Skin epidermis (tissue), 12 donors: ENCODE results near the gene PHF19.
A peak's percentile ranks its signal among the peaks of the same experiment; 100 is the strongest.

Source experiments
- H3K27ac ChIP-seq, 21 experiments: fragments of 200-600 bp; sonication (generic) in 11 of 21; one replicate each; pipeline ENCODE4 v1.5.0; 2020; ENCODE audit warnings: mild to moderate bottlenecking in 3 of 21, inconsistent platforms in 2 of 21, moderate library complexity in 2 of 21
- H3K4me3 ChIP-seq, 7 experiments: fragments of 200-600 bp; sonication (generic) in 2 of 7; one replicate each; pipeline ENCODE4 v1.5.0; 2020; ENCODE audit warnings: inconsistent platforms in 2 of 7, mild to moderate bottlenecking in 2 of 7, moderate library complexity in 1 of 7

PHF19 gene

GRCh38 chr9:120865176-120865575, 11.8 kb downstream of the PHF19 start:
- Histone ChIP-seq H3K27ac (peak overlapping the region in 3 of 21 experiments; percentile 14 to 52 (median 14)), H3K4me3 (no peak overlapping the region)

- no peak overlapping the region for H3K4me3 ChIP-seq
- no peak overlapping the region for H3K27ac ChIP-seq
Observed at GRCh38 chr9:120864719-120865118, 12.3 kb downstream of the PHF19 start.

GRCh38 chr9:120863833-120864232, 13.2 kb downstream of the PHF19 start:
- no peak overlapping the region for H3K27ac ChIP-seq
- H3K4me3 ChIP-seq = no peak overlapping the region

GRCh38 chr9:120862452-120862851, 14.5 kb downstream of the PHF19 start:
- H3K4me3 ChIP-seq = no peak overlapping the region

GRCh38 chr9:120861935-120862334, 15.1 kb downstream of the PHF19 start:
- Histone ChIP-seq H3K27ac (peak overlapping the region in 1 of 21 experiments; percentile 5), H3K4me3 (no peak overlapping the region)

More at GRCh38 chr9:120862452-120862851, 14.5 kb downstream of the PHF19 start:
- no peak overlapping the region for H3K27ac ChIP-seq

GRCh38 chr9:120860083-120860482, 16.9 kb downstream of the PHF19 start:
- H3K4me3 ChIP-seq = no peak overlapping the region
- H3K27ac ChIP-seq = no peak overlapping the region

GRCh38 chr9:120859361-120859760, 17.6 kb downstream of the PHF19 start:
- H3K4me3 ChIP-seq = no peak overlapping the region
- H3K27ac ChIP-seq = no peak overlapping the region

- no peak overlapping the region for H3K27ac ChIP-seq
- H3K4me3 ChIP-seq = no peak overlapping the region
Observed at GRCh38 chr9:120857902-120858301, 19.1 kb downstream of the PHF19 start.

- H3K27ac ChIP-seq = peak overlapping the region in 3 of 21 experiments; percentile 1 to 8 (median 6)
Observed at GRCh38 chr9:120857481-120857880, 19.5 kb downstream of the PHF19 start.

GRCh38 chr9:120856700-120857099, 20.3 kb downstream of the PHF19 start:
- peak overlapping the region in 2 of 21 experiments; percentile 1 to 14 for H3K27ac ChIP-seq
- H3K4me3 ChIP-seq = no peak overlapping the region

More at GRCh38 chr9:120857481-120857880, 19.5 kb downstream of the PHF19 start:
- no peak overlapping the region for H3K4me3 ChIP-seq

GRCh38 chr9:120855827-120856670, 20.9 kb downstream of the PHF19 start:
- Histone ChIP-seq H3K27ac (peak overlapping the region in 4 of 21 experiments; percentile 1 to 29 (median 16)), H3K4me3 (no peak overlapping the region)

GRCh38 chr9:120854596-120855327, 22.2 kb downstream of the PHF19 start:
- H3K27ac ChIP-seq = no peak overlapping the region

GRCh38 chr9:120853198-120853597, 23.8 kb downstream of the PHF19 start:
- Histone ChIP-seq H3K4me3 (no peak overlapping the region), H3K27ac (no peak overlapping the region)

More at GRCh38 chr9:120854596-120855327, 22.2 kb downstream of the PHF19 start:
- H3K4me3 ChIP-seq = no peak overlapping the region

- Histone ChIP-seq H3K4me3 (no peak overlapping the region), H3K27ac (no peak overlapping the region)
Observed at GRCh38 chr9:120852240-120853010, 24.6 kb downstream of the PHF19 start.

GRCh38 chr9:120851449-120851848, 25.5 kb downstream of the PHF19 start:
- Histone ChIP-seq H3K27ac (no peak overlapping the region), H3K4me3 (no peak overlapping the region)

GRCh38 chr9:120850315-120850714, 26.7 kb downstream of the PHF19 start:
- no peak overlapping the region for H3K27ac ChIP-seq

GRCh38 chr9:120846906-120847305, 30.1 kb downstream of the PHF19 start:
- Histone ChIP-seq H3K27ac (peak overlapping the region in 5 of 21 experiments; percentile 21 to 93 (median 62)), H3K4me3 (no peak overlapping the region)

More at GRCh38 chr9:120850315-120850714, 26.7 kb downstream of the PHF19 start:
- no peak overlapping the region for H3K4me3 ChIP-seq

GRCh38 chr9:120846251-120846889, 30.6 kb downstream of the PHF19 start:
- Histone ChIP-seq H3K27ac (peak overlapping the region in 7 of 21 experiments; percentile 15 to 93 (median 57)), H3K4me3 (no peak overlapping the region)

- Histone ChIP-seq H3K27ac (peak overlapping the region in 5 of 21 experiments; percentile 13 to 93 (median 57)), H3K4me3 (no peak overlapping the region)
Observed at GRCh38 chr9:120845255-120845654, 31.7 kb downstream of the PHF19 start.
